ENCODE results near the gene WDR3. TPM values are rescaled to one million over a fixed set of nuclear protein-coding genes. Genes with fewer than 3 reads are reported as not detected.

WDR3 gene
- total RNA-seq, 4 donors from 2014 or later, result 1.1 to 6.8 (median 2.7) TPM

- intact Hi-C loops (cut with DNase I; ENCODE audit: low total_unique reads) (no loop called here), in situ Hi-C loops (cut with MboI; ENCODE audit: low pct_ligation_motif_present in 1 of 4, low pct_unique_long_range_greater_than_20kb in 1 of 4, low sequenced_read_pairs in 3 of 4) (no loop called here)
- WGBS, 2 donors (ENCODE audit: low coverage in 1 of 2), result 0 to 3% methylated on average over 1 of the region's 1 CpG
- no peaks in the 10 kb centered on the region for H3K9me3 ChIP-seq
- no peaks in the 10 kb centered on the region for H3K4me1 ChIP-seq
- TF ChIP-seq CTCF (IDR thresholded peaks at IDR 0.05), result no peak
- TF ChIP-seq POLR2A (IDR thresholded peaks at IDR 0.05), result no peak
- TF ChIP-seq POLR2AphosphoS5 (IDR thresholded peaks at IDR 0.05), result no peak
- TF ChIP-seq EP300 (IDR thresholded peaks at IDR 0.05; ENCODE audit: low read depth), result no peak
- no peaks in the 10 kb centered on the region for H3K36me3 ChIP-seq
- no peak overlapping the region for H3K4me3 ChIP-seq
- H3K27me3 ChIP-seq, result no peaks in the 10 kb centered on the region
- no peak for DNase-seq
- no peak overlapping the region for H3K27ac ChIP-seq
Measured at GRCh38 chr1:117967881-117968280, 38.3 kb downstream of the WDR3 start.

- Histone ChIP-seq H3K36me3 (no peaks in the 10 kb centered on the region), H3K27ac (no peak overlapping the region), H3K4me3 (no peak overlapping the region), H3K4me1 (no peaks in the 10 kb centered on the region), H3K27me3 (no peaks in the 10 kb centered on the region), H3K9me3 (no peaks in the 10 kb centered on the region)
- no peak for DNase-seq
- in situ Hi-C loops (cut with MboI; ENCODE audit: low pct_ligation_motif_present in 1 of 4, low pct_unique_long_range_greater_than_20kb in 1 of 4, low sequenced_read_pairs in 3 of 4) (no loop called here), intact Hi-C loops (cut with DNase I; ENCODE audit: low total_unique reads) (no loop called here)
- TF ChIP-seq POLR2A (IDR thresholded peaks at IDR 0.05), result no peak
- TF ChIP-seq CTCF (IDR thresholded peaks at IDR 0.05), result no peak
- TF ChIP-seq EP300 (IDR thresholded peaks at IDR 0.05; ENCODE audit: low read depth), result no peak
- no peak for TF ChIP-seq POLR2AphosphoS5 (IDR thresholded peaks at IDR 0.05)
- 36 to 81% methylated on average over 2 to 9 of the region's 9 CpGs for whole genome bisulfite sequencing, 2 donors (ENCODE audit: low coverage in 1 of 2)
Measured at GRCh38 chr1:117970252-117970651, 40.7 kb downstream of the WDR3 start.

GRCh38 chr1:117971777-117972176, 42.2 kb downstream of the WDR3 start:
- TF ChIP-seq EP300 (IDR thresholded peaks at IDR 0.05; ENCODE audit: low read depth) (no peak), POLR2AphosphoS5 (IDR thresholded peaks at IDR 0.05) (no peak), POLR2A (IDR thresholded peaks at IDR 0.05) (no peak), CTCF (IDR thresholded peaks at IDR 0.05) (no peak)
- Histone ChIP-seq H3K4me3 (no peak overlapping the region), H3K27me3 (no peaks in the 10 kb centered on the region), H3K27ac (no peak overlapping the region), H3K4me1 (no peaks in the 10 kb centered on the region), H3K9me3 (no peaks in the 10 kb centered on the region), H3K36me3 (no peaks in the 10 kb centered on the region)
- in situ Hi-C loops (cut with MboI; ENCODE audit: low pct_ligation_motif_present in 1 of 4, low pct_unique_long_range_greater_than_20kb in 1 of 4, low sequenced_read_pairs in 3 of 4) (no loop called here), intact Hi-C loops (cut with DNase I; ENCODE audit: low total_unique reads) (no loop called here)
- DNase-seq, result no peak

GRCh38 chr1:117976381-117976780, 46.8 kb downstream of the WDR3 start:
- in situ Hi-C loops (cut with MboI; ENCODE audit: low pct_ligation_motif_present in 1 of 4, low pct_unique_long_range_greater_than_20kb in 1 of 4, low sequenced_read_pairs in 3 of 4), result no loop called here

More at GRCh38 chr1:117976381-117976780, 46.8 kb downstream of the WDR3 start:
- H3K9me3 ChIP-seq, result no peaks in the 10 kb centered on the region
- no peak overlapping the region for H3K27ac ChIP-seq
- 57% methylated on average over 3 of the region's 3 CpGs; no CpG with 5 or more reads in 1 of the 2 donors for WGBS, 2 donors (ENCODE audit: low coverage in 1 of 2)
- no peak for TF ChIP-seq POLR2A (IDR thresholded peaks at IDR 0.05)
- no peak for TF ChIP-seq EP300 (IDR thresholded peaks at IDR 0.05; ENCODE audit: low read depth)
- no peak for TF ChIP-seq POLR2AphosphoS5 (IDR thresholded peaks at IDR 0.05)
- no peak for TF ChIP-seq CTCF (IDR thresholded peaks at IDR 0.05)
- H3K4me1 ChIP-seq, result no peaks in the 10 kb centered on the region
- intact Hi-C loops (cut with DNase I; ENCODE audit: low total_unique reads), result no loop called here
- H3K4me3 ChIP-seq, result no peak overlapping the region
- no peak for DNase-seq
- H3K36me3 ChIP-seq, result no peaks in the 10 kb centered on the region
- H3K27me3 ChIP-seq, result no peaks in the 10 kb centered on the region

Measured in transverse colon (tissue), 4 donors.